Suprapubic skin (tissue), 4 donors: Measurements from ENCODE around the gene EMC1. TPM values are rescaled to one million over a fixed set of nuclear protein-coding genes. Genes with fewer than 3 reads are reported as not detected.

ENCODE experiments used
- DNase-seq, 2 donors: peaks; one replicate each; pipeline ENCODE4 v3.0.0-alpha.2; 2019; ENCODE audit warnings: low spot score in 2 of 2
- H3K27ac ChIP-seq: fragments of 200-600 bp; sonication (generic); one replicate; pipeline ENCODE4 v1.5.1; 2019
- H3K27me3 ChIP-seq: fragments of 200-600 bp; sonication (generic); one replicate; pipeline ENCODE4 v1.5.1; 2019
- H3K36me3 ChIP-seq: fragments of 200-600 bp; sonication (generic); one replicate; pipeline ENCODE4 v1.5.1; 2019
- H3K4me1 ChIP-seq: fragments of 200-600 bp; sonication (generic); one replicate; pipeline ENCODE4 v1.5.1; 2019
- H3K4me3 ChIP-seq: fragments of 200-600 bp; sonication (generic); one replicate; pipeline ENCODE4 v1.5.1; 2019; ENCODE audit warnings: mild to moderate bottlenecking
- H3K9me3 ChIP-seq: fragments of 200-600 bp; sonication (generic); one replicate; pipeline ENCODE4 v1.5.1; 2019
- CTCF ChIP-seq, 2 donors: fragments of 200-600 bp in 1 of 2; fragments of 450-650 bp in 1 of 2; sonication (generic) in 1 of 2; IDR thresholded peaks; one replicate each; pipeline ENCODE4 v1.5.1; 2016 to 2019; ENCODE audit warnings: antibody characterized with exemption in 2 of 2, mild to moderate bottlenecking in 1 of 2, moderate library complexity in 1 of 2
- EP300 ChIP-seq: sonication (generic); formaldehyde crosslinking; IDR thresholded peaks from one replicate; pipeline ENCODE4 v1.6.1; 2017; ENCODE audit warnings: antibody characterized with exemption
- POLR2A ChIP-seq, 2 donors: fragments of 450-650 bp; IDR thresholded peaks; one replicate each; pipeline ENCODE4 v1.6.1; 2017; ENCODE audit warnings: antibody characterized with exemption in 2 of 2, mild to moderate bottlenecking in 2 of 2, moderate library complexity in 2 of 2
- POLR2AphosphoS5 ChIP-seq, 3 donors: sonication (generic); formaldehyde crosslinking; IDR thresholded peaks; one replicate each; pipeline ENCODE4 v1.6.1; 2017; ENCODE audit warnings: antibody characterized with exemption in 3 of 3
- WGBS: methylation state at CpG from one replicate; pipeline ENCODE4 v1.1.5; 2018; 5-methylcytosine and 5-hydroxymethylcytosine counted together
- total RNA-seq, 4 donors: library from RNA; depleted of rRNA; stranded (reverse); fragments of >200 nt; gene quantifications; one replicate each; pipeline ENCODE4 v1.1.0, GENCODE V29; 2016

The EMC1 gene
- total RNA-seq, 4 donors from 2014 or later = 33.5 to 83.4 (median 48.9) TPM

GRCh38 chr1:19178734-19179398 lies 72.5 kb downstream of the EMC1 start:
- Histone ChIP-seq H3K4me1 (no peaks in the 10 kb centered on the region), H3K27me3 (no peaks in the 10 kb centered on the region), H3K27ac (no peak overlapping the region), H3K4me3 (no peak overlapping the region), H3K36me3 (peaks cover 92% of the 10 kb centered on the region), H3K9me3 (no peaks in the 10 kb centered on the region)
- DNase-seq = no peak
- WGBS = 68% methylated on average over 5 of the region's 5 CpGs
- TF ChIP-seq POLR2A (IDR thresholded peaks at IDR 0.05) = no peak
- TF ChIP-seq CTCF (IDR thresholded peaks at IDR 0.05) = no peak
- no peak for TF ChIP-seq POLR2AphosphoS5 (IDR thresholded peaks at IDR 0.05)
- no peak for TF ChIP-seq EP300

DNA sequence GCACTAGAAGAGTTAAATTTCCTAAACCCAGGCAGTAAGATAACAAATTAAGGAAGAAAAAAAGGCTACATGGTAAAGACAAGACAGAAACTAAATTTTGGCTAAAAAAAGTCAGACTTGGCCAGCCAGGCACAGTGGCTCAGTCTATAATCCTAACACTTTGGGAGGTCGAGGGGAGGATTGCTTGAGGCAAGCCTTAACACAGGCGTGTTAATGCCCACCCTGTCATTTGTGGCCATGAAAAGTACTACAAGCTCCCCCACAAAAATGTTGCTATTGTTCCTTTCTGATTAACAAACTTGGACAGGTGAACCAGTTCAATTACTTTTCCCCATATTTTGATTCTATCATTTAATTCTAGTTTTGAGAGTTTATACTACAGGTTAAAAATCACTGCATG lies 73.5 kb downstream of the EMC1 start:
- whole genome bisulfite sequencing = 65% methylated on average over 2 of the region's 2 CpGs
- H3K4me3 ChIP-seq = no peak overlapping the region
- no peaks in the 10 kb centered on the region for H3K9me3 ChIP-seq
- H3K27me3 ChIP-seq = no peaks in the 10 kb centered on the region
- H3K4me1 ChIP-seq = no peaks in the 10 kb centered on the region
- no peak for DNase-seq
- TF ChIP-seq POLR2AphosphoS5 (IDR thresholded peaks at IDR 0.05) = no peak
- TF ChIP-seq CTCF (IDR thresholded peaks at IDR 0.05) = no peak
- TF ChIP-seq EP300 = no peak
- TF ChIP-seq POLR2A (IDR thresholded peaks at IDR 0.05) = no peak
- H3K27ac ChIP-seq = no peak overlapping the region
- peaks cover 92% of the 10 kb centered on the region for H3K36me3 ChIP-seq

DNA sequence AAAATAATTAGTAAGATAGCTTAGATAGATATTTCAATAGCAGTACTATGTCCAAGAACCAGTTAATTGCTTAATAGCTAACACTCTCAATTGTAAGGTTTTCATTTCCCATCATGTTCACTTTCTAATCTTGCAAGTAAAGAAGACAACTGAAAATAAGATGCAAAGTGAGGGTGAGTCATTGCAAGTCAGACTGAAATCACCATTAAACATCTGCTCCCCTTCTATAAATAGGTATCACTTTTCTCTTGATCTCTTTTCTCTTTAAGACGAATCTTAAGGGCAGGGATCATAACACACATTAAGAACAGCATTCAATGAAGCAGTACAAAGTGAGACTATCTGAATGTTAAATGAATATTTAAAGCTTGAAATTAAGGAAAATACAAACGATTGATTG lies 81.7 kb downstream of the EMC1 start:
- no peak for DNase-seq
- H3K27me3 ChIP-seq = no peaks in the 10 kb centered on the region
- H3K27ac ChIP-seq = no peak overlapping the region
- WGBS = 60% methylated on average over 2 of the region's 2 CpGs
- no peak overlapping the region for H3K4me3 ChIP-seq
- no peak for TF ChIP-seq CTCF (IDR thresholded peaks at IDR 0.05)
- H3K36me3 ChIP-seq = peaks cover 100% of the 10 kb centered on the region
- H3K9me3 ChIP-seq = no peaks in the 10 kb centered on the region
- no peaks in the 10 kb centered on the region for H3K4me1 ChIP-seq

GRCh38 chr1:19167140-19167539 lies 84.2 kb downstream of the EMC1 start:
- H3K4me1 ChIP-seq = peaks cover 7% of the 10 kb centered on the region
- no peaks in the 10 kb centered on the region for H3K9me3 ChIP-seq
- H3K27ac ChIP-seq = no peak overlapping the region
- no peaks in the 10 kb centered on the region for H3K27me3 ChIP-seq
- TF ChIP-seq POLR2AphosphoS5 (IDR thresholded peaks at IDR 0.05) (no peak), CTCF (IDR thresholded peaks at IDR 0.05) (no peak), EP300 (no peak)
- H3K4me3 ChIP-seq = no peak overlapping the region
- WGBS = 94% methylated on average over 6 of the region's 6 CpGs
- no peak for DNase-seq
- H3K36me3 ChIP-seq = peaks cover 100% of the 10 kb centered on the region

- Histone ChIP-seq H3K36me3 (peaks cover 100% of the 10 kb centered on the region), H3K9me3 (no peaks in the 10 kb centered on the region), H3K27ac (no peak overlapping the region), H3K4me3 (no peak overlapping the region), H3K27me3 (no peaks in the 10 kb centered on the region), H3K4me1 (peaks cover 7% of the 10 kb centered on the region)
- WGBS = 60% methylated on average over 3 of the region's 3 CpGs
- no peak for DNase-seq
- TF ChIP-seq CTCF (IDR thresholded peaks at IDR 0.05) = no peak
- TF ChIP-seq POLR2AphosphoS5 (IDR thresholded peaks at IDR 0.05) = no peak
- no peak for TF ChIP-seq POLR2A (IDR thresholded peaks at IDR 0.05)
- TF ChIP-seq EP300 = no peak
Observed at GRCh38 chr1:19166066-19166465, 85.3 kb downstream of the EMC1 start.

Other genes starting within 250 kb of the EMC1 start
- gene UBR4, start 41.3 kb downstream of the EMC1 start, total RNA-seq = 100 to 1,000 TPM; 214 to 324 (median 272) TPM
- 10 to 100 TPM; 13.2 to 32.4 (median 22.9) TPM for gene MRTO4, start 281 bp upstream of the EMC1 start, total RNA-seq
- 10 to 100 TPM in 1 of 4 donors, 1 to 10 TPM in 3; 1.7 to 10.1 (median 3.4) TPM for gene AKR7A3, start 37.2 kb upstream of the EMC1 start, total RNA-seq
- gene AKR7A2, start 60.6 kb upstream of the EMC1 start, total RNA-seq = 10 to 100 TPM; 64.8 to 95.6 (median 69.4) TPM
- gene SLC66A1, start 60.8 kb upstream of the EMC1 start, total RNA-seq = 10 to 100 TPM; 10.5 to 14.0 (median 12.5) TPM
- gene CAPZB, start 234.0 kb upstream of the EMC1 start, total RNA-seq = 100 to 1,000 TPM; 101 to 130 (median 126) TPM